SKM-1 treated with dmso at 0.1 percent for 144 hours (cell line): ENCODE measurements around the gene TRAPPC12.
"Not testable (repeated sequence)": the region's sequence is repeated elsewhere in the genome, so short reads cannot be mapped to it uniquely, and the experiment has no call there.

Experiments used
- DNase-seq: peaks from one replicate; lab custom pipeline; 2025; ENCODE audit not compliant: unreplicated experiment; lab: John Stamatoyannopoulos, UW

The TRAPPC12 gene

GRCh38 chr2:3430740-3431490, 51.4 kb downstream of the TRAPPC12 start:
- DNase-seq = no peak

GRCh38 chr2:3432067-3432466, 52.6 kb downstream of the TRAPPC12 start:
- DNase-seq = no peak

DNA sequence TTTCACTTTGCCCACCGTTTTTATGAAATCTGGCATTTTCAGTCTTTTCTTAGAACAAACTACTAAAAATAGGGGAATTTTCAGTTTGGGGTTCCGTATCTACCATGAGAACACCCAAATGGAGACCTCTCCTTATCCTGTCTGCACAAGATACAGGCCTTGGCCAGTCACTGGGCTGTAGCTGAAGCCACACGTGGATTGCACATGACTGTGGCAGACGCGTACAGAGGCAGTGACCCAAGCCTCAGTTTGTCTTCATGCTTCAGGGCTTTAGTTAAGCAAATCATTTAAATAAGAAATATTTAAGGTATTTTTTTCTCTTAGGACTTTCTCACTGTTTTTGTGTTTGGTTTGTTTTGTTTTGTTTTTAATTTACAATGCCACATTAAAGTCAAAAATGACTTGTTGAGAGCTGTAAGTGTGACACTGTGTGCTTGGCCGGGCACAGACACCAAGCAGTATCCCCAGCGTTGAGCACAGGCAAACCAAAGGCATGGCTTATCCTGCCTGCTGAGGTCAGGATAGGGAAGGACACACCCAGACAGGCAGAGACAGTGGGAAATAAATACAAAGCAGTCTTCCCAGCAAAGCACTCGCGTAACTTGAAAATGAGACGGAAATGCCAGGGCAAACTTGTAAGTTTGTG, 53.3 kb downstream of the TRAPPC12 start:
- DNase-seq = no peak

GRCh38 chr2:3433339-3433699, 53.8 kb downstream of the TRAPPC12 start:
- no peak for DNase-seq

GRCh38 chr2:3433776-3434400, 54.4 kb downstream of the TRAPPC12 start:
- DNase-seq = no peak

DNA sequence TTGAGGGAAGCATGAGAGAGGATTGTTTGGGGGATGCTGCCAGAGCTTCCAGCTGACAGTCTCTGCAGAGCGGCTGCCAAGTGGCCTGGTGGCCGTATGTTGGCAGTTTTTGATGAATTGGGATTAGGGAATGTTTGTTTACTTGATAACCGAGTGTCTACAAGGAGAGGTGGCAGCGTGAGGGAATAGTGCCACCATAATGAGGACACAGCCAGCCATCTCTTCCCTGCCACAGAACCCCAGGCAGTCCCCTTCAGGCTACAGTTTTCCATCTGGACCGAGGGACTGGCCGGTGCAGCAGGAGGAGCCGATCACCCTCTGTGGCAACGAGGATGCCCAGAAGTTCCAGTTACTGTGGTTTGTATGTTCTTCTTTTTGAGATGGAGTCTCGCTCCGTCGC, 55.2 kb downstream of the TRAPPC12 start:
- no peak for DNase-seq

GRCh38 chr2:3435445-3435844, 56.0 kb downstream of the TRAPPC12 start:
- no peak for DNase-seq

- DNase-seq = no peak
These were observed 61.0 kb downstream of the TRAPPC12 start for GRCh38 chr2:3440477-3440876.

- DNase-seq = no peak
These were observed 62.0 kb downstream of the TRAPPC12 start for GRCh38 chr2:3441465-3441864.

- DNase-seq = no peak
These were observed 62.7 kb downstream of the TRAPPC12 start for GRCh38 chr2:3442185-3442584.

DNA sequence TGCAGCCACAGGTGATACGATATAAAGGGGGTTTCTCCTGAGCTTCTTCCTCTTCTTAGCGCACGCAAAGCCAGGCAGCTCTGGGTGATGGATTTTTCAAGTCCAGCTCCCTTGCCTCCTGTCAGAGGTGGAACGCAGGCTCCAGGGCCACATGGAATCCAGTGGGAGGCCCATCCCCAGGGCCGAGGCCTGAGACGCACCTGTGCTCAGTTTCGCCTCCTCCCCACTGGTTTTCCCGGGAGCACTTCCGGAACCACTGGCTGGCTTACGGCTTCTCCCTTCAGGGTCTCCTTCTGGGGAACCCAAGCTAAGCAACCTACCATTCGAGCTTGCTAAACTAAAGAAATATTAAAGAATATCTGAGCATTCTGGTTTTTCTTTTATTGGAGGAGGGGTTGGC, 63.6 kb downstream of the TRAPPC12 start:
- no peak for DNase-seq

GRCh38 chr2:3443506-3444084, 64.1 kb downstream of the TRAPPC12 start:
- DNase-seq = no peak

GRCh38 chr2:3445891-3446290, 66.4 kb downstream of the TRAPPC12 start:
- DNase-seq = no peak

GRCh38 chr2:3446381-3446780, 66.9 kb downstream of the TRAPPC12 start:
- DNase-seq = no peak

- not testable (repeated sequence) for DNase-seq
These were observed 67.7 kb downstream of the TRAPPC12 start for GRCh38 chr2:3447186-3447585.

- no peak for DNase-seq
These were observed 68.4 kb downstream of the TRAPPC12 start for GRCh38 chr2:3447789-3448317.

GRCh38 chr2:3448441-3448911, 69.0 kb downstream of the TRAPPC12 start:
- not testable (repeated sequence) for DNase-seq

GRCh38 chr2:3449086-3449485, 69.6 kb downstream of the TRAPPC12 start:
- DNase-seq = no peak

GRCh38 chr2:3449936-3450335, 70.4 kb downstream of the TRAPPC12 start:
- DNase-seq = no peak

DNA sequence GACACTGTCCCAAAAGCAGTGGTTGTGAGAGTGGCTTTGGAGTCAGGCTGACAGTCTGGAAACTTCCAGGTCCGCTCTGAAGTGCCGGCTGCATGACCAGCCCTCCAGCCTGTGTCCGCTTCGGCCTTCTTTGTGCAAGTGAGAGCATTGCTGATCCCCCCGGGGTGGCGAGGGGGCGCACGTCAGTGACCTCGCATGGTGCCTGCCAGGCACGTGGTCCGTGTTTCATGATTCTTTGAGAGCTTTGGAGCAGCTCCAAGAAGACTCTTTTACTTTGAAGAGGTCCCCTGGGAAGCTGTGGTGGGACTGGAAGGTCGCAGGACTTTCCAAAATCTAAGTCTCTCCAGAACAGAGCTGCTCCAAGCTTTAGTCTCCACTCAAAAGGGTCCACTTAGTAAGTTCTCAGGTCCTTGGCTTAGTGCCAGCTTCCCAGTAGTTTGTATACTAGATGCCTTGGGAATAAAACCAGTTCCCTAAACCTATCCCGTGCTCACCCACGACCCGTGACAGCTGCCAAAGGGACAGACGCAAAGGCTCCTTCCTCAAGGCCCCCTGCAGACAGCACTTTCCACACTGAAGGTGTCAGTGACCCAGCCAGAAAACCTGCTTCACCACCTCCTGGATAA, 71.0 kb downstream of the TRAPPC12 start:
- no peak for DNase-seq

GRCh38 chr2:3451169-3451568, 71.7 kb downstream of the TRAPPC12 start:
- DNase-seq = no peak
